GM19324 (cell line): ENCODE results near the gene SLC8A2.
"Not testable (repeated sequence)": the region's sequence is repeated elsewhere in the genome, so short reads cannot be mapped to it uniquely, and the experiment has no call there.

ENCODE experiments used
- ATAC-seq: cut with Tn5 transposase; IDR thresholded peaks from one replicate; pipeline ENCODE4 v1.9.1; 2021; ENCODE audit warnings: mild to moderate bottlenecking, moderate library complexity; ENCODE audit not compliant: unreplicated experiment, low FRiP score

Gene SLC8A2

GRCh38 chr19:47389150-47389556 is 82.5 kb downstream of the SLC8A2 start:
- ATAC-seq = no peak

DNA sequence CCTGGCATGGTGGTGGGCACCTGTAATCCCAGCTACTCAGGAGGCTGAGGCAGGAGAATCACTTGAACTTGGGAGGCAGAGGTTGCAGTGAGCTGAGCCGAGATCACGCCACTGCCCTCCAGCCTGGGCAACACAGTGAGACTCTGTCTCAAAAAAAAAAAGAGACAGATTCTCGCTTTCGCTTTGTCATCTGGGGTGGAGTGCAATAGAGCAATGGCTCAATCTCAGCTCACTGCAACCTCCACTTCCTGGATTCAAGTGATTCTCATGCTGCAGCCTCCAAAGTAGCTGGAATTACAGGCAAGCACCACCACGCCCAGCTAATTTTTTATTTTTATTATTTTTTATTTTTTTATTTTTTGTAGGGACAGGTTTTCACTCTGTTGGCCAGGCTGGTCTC is 83.0 kb downstream of the SLC8A2 start:
- not testable (repeated sequence) for ATAC-seq

GRCh38 chr19:47387623-47388022 is 84.1 kb downstream of the SLC8A2 start:
- ATAC-seq = not testable (repeated sequence)

- not testable (repeated sequence) for ATAC-seq
Observed at GRCh38 chr19:47386582-47386981, 85.1 kb downstream of the SLC8A2 start.

DNA sequence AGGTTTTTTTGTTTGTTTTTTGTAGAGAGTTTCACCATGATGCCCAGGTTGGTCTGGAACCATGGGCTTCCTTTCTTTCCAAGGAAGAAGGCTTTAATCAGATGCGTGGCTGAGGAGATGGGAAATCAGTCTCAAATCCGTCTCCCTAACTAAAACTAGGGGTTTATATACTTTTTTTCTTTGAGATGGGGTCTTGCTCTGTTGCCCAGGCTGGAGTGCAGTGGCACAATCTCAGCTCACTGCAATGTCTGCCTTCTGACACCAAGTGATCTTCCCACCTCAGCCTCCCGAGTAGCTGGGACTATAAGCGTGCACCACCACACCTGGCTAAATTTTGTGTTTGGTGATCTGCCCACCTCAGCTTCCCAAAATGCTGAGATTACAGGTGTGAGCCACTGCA is 87.2 kb downstream of the SLC8A2 start:
- ATAC-seq = not testable (repeated sequence)

GRCh38 chr19:47383890-47384289 is 87.8 kb downstream of the SLC8A2 start:
- not testable (repeated sequence) for ATAC-seq

DNA sequence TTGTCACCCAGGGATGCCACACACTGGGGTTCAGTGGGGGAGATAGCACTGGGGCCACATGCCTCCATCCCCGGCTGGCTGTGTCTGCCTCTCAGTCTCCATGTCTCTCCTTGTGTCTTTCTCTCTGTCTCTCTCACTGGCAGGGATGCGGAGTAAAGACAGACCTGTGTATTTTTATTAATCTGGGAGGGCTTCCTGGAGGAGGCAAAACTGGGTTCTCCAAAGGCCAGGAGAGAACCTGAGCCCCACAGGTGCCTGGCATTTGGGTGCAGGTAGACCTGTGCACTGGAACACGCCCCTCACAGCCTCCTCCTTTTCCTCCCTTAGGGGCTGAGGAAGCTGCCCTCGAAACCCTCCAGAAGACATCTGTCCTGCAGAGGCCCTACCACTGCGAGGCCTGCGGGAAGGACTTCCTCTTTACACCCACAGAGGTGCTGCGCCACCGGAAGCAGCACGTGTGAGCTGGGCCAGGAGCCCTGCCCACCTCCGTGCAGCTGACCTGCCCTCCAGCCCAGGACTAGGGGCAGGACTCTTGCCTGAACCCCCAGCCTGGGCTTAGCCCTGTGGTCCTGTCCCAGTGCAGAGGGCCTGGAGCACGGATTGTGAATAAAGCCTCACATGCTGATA is 89.9 kb downstream of the SLC8A2 start:
- ATAC-seq = no peak

- ATAC-seq = no peak
Observed at GRCh38 chr19:47381121-47381520, 90.6 kb downstream of the SLC8A2 start.

GRCh38 chr19:47380559-47380958 is 91.1 kb downstream of the SLC8A2 start:
- ATAC-seq = no peak

DNA sequence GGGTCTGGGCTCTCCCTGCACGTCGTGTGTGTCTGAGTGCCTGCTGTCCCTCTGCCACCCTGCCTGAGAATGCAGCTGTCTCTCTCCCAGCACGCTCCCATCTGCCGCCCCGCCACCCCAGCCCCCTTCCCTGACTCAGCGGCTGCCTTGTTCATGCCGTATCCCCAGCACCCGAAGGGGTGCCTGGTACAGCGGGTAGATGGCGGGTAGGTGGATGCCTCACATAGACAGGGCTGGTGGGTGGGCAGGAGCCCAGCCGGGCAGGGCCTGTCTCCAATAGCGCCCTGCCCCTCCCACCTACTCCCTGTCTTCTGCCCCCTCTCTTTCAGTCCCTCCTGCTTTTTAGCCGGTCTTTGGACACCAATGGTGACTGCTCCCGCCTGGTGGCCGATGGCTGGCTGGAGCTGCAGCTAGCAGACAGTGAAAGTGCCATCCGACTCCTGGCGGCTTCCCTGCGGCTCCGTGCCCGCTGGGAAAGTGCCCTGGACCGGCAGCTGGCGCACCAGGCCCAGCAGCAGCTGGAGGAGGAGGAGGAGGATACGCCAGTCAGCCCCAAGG is 92.2 kb downstream of the SLC8A2 start:
- ATAC-seq = no peak

DNA sequence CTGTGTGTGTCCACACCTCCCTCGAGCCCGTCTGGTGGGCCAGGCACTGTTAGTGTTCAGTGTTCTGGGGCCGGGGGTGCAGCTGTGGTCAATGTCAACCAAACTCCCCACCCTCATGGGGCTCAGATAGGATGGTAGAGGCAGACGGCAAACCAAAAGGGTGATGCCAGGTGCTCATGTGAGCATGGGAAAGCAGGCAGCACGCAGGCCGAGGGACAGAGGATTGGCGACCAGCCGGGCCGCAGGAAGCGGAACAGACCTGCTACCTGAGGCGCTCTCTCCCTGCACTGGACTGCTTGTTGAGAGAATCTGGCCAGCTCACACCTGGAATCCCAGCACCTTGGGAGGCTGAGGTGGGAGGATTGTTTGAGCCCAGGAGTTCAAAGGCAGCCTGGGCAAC is 93.4 kb downstream of the SLC8A2 start:
- no peak for ATAC-seq
